Measurements from ENCODE around the gene ARHGAP11A.

ARHGAP11A gene

DNA sequence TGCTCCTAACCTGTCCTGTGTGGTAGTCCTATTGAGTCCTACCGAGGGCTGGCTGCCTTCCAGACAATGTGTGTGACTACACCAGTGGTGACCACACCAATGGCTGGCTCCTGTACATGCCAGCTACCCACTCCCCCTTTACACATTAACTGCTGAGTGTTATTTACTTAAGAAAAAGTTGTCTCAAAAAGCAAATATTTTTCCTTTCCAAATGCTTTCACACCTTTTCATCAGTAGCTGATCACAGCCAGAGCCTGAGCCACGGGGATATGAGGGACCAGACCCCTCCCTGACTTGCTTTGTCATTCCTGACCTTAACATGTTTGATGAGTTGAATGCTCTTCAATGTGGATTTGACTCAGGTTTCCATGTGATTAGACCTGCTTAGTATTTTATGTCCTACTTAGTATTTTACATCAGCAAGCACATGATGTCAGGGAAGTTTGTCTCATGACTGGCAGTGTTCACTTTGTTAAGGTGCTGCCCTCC is 72.9 kb downstream of the ARHGAP11A start:
- DNase-seq, result peak; percentile 97

All from COR-L47 (cell line).